ENCODE measurements around the gene NFIA. TPM values are rescaled to one million over a fixed set of nuclear protein-coding genes. Genes with fewer than 3 reads are reported as not detected.
A peak's percentile ranks its signal among the peaks of the same experiment; 100 is the strongest.

Gene NFIA
- total and polyA plus RNA-seq, 2 of the 13 experiments (the other 11 are each of a cell fraction or from before 2014, with no cell fraction given): 14.7 to 28.5 TPM

GRCh38 chr1:61170328-61171238, 88.2 kb downstream of the NFIA start:
- intact Hi-C loops (cut with micrococcal nuclease; ENCODE audit: unreplicated experiment): no loop called here
- Histone ChIP-seq H3K4me2 (ENCODE audit: low read depth, low read length) (no peak overlapping the region), H3K36me3 (replicated peaks in 1 of 2; ENCODE audit: control insufficient read depth in 1 of 2, insufficient read depth in 2 of 2, low read length in 2 of 2) (peaks cover 4 to 12% of the 10 kb centered on the region in 2 experiments; a peak in 1 of 5 replicates), H3K4me3 (replicated peaks in 1 of 3; ENCODE audit: insufficient read depth in 1 of 3, low read depth in 2 of 3, low read length in 3 of 3) (no peak overlapping the region), H2AFZ (ENCODE audit: low read length) (no peak overlapping the region), H3K9me3 (ENCODE audit: low read length) (no peaks in the 10 kb centered on the region), H3K4me1 (ENCODE audit: insufficient read depth, low read length) (peaks cover 48% of the 10 kb centered on the region), H3K27me3 (ENCODE audit: control insufficient read depth in 1 of 2, insufficient read depth in 2 of 2, low read length in 2 of 2) (no peaks in the 10 kb centered on the region), H3K79me2 (ENCODE audit: insufficient read depth, low read length) (peaks cover 95% of the 10 kb centered on the region), H3K9ac (ENCODE audit: insufficient read depth, low read depth, low read length) (no peak overlapping the region), H3K27ac (ENCODE audit: extremely low read length, insufficient read depth, low read length) (no peak overlapping the region), H4K20me1 (ENCODE audit: insufficient read depth, low read length) (no peaks in the 10 kb centered on the region; the same call in 1 of the 2 replicates)
- ChIA-PET POLR2A (interaction anchor here (0.8 to 1.3 kb wide), 2 partner anchors 11 to 120 kb away, joined by 3 read pairs; no protein-coding TSS in a partner anchor), CTCF (ENCODE audit: low intra/inter-chr PET ratio, low total read pairs) (no interaction called here)
- 52% methylated on average over 5 of the region's 6 CpGs for WGBS (ENCODE audit: low lambda C conversion rate)
- FAIRE-seq (no peak), DNase-seq (ENCODE audit: low spot score) (no peak), ATAC-seq (peak; percentile 57)
- in situ Hi-C loops (cut with HindIII; ENCODE audit: extremely low pct_ligation_motif_present, low pct_unique_long_range_greater_than_20kb): no loop called here
- no peak for TF ChIP-seq RBFOX2 (IDR thresholded peaks at IDR 0.05; ENCODE audit: low read depth, low read length)
- no peak for TF ChIP-seq ZNF530 (CRISPR knock-in tag; IDR thresholded peaks at IDR 0.05; ENCODE audit: low read depth)
- no peak for TF ChIP-seq STAT5B (CRISPR knock-in tag; IDR thresholded peaks at IDR 0.05)
- TF ChIP-seq SNAPC2 (CRISPR knock-in tag; IDR thresholded peaks at IDR 0.05): no peak
- no peak for TF ChIP-seq HMG20A (CRISPR knock-in tag; IDR thresholded peaks at IDR 0.05; ENCODE audit: borderline replicate concordance)
- no peak for TF ChIP-seq ZNF678 (CRISPR knock-in tag; IDR thresholded peaks at IDR 0.05)
- TF ChIP-seq XRCC5 (optimal IDR thresholded peaks at IDR 0.05; ENCODE audit: low read length): no peak
- no peak for TF ChIP-seq ARNT2 (CRISPR knock-in tag; IDR thresholded peaks at IDR 0.05; ENCODE audit: low read depth)
- TF ChIP-seq ZNF737 (CRISPR knock-in tag; IDR thresholded peaks at IDR 0.05; ENCODE audit: borderline replicate concordance): no peak
- TF ChIP-seq ZNF510 (CRISPR knock-in tag; IDR thresholded peaks at IDR 0.05; ENCODE audit: low read depth): no peak
- no peak for TF ChIP-seq BCL6 (CRISPR knock-in tag; IDR thresholded peaks at IDR 0.05)
- BruUV-seq (replicated peaks): no TSS peak
